Fibroblast of skin of scalp (primary cell): Measurements from ENCODE around the gene TRIM64C. TPM values are rescaled to one million over a fixed set of nuclear protein-coding genes. Genes with fewer than 3 reads are reported as not detected.
"Not testable (repeated sequence)": the region's sequence is repeated elsewhere in the genome, so short reads cannot be mapped to it uniquely, and the experiment has no call there.

ENCODE experiments used
- DNase-seq: peaks from one replicate; pipeline ENCODE4 v3.0.0-alpha.2; 2013
- polyA plus RNA-seq, 2 experiments: library from polyadenylated mRNA; unstranded; fragments of 120-200 nt; gene quantifications; one replicate each; pipeline ENCODE4 v1.2.1, GENCODE V29; 2013; ENCODE audit not compliant: insufficient read length in 2 of 2

TRIM64C gene
- not detected for polyA plus RNA-seq (2013, experiment 1 of 2; ENCODE audit: insufficient read length)
- not detected for polyA plus RNA-seq (2013, experiment 2 of 2; ENCODE audit: insufficient read length)

- DNase-seq, result not testable (repeated sequence)
Measured at GRCh38 chr11:49059012-49059411, at the start of gene TRIM64C. Gene TRIM64C (minus strand): TSS chr11:49059112. CDS start chr11:49059112, 0 bp downstream.

GRCh38 chr11:49102356-49102755 lies 43.4 kb upstream of the TRIM64C start:
- DNase-seq, result not testable (repeated sequence)

GRCh38 chr11:49069897-49070296 lies 11.0 kb upstream of the TRIM64C start:
- DNase-seq, result not testable (repeated sequence)

- not testable (repeated sequence) for DNase-seq
Measured at GRCh38 chr11:49049821-49050220, 9.1 kb downstream of the TRIM64C start.

- not testable (repeated sequence) for DNase-seq
Measured at GRCh38 chr11:49048229-49048628, 10.7 kb downstream of the TRIM64C start.

GRCh38 chr11:49028523-49028922 lies 30.4 kb downstream of the TRIM64C start, which contains the start of gene TRIM49B:
Gene TRIM49B (plus strand): TSS chr11:49028823. CDS start chr11:49031600, 2,777 bp downstream.
- not testable (repeated sequence) for DNase-seq
